A549 (cell line): ENCODE results near the gene FXR2. TPM values are rescaled to one million over a fixed set of nuclear protein-coding genes. Genes with fewer than 3 reads are reported as not detected.

Experiments used
- ATAC-seq, 2 experiments: fragments of 200-7000 bp in 1 of 2; fragments of >200 bp in 1 of 2; cut with Nextera tagmentation in 1 of 2; cut with Tn5 transposase in 1 of 2; 3 replicates each; pipeline versions ENCODE4 v1.8.0 to v1.9.1; 2018 to 2020; ENCODE audit warnings: mild to moderate bottlenecking in 1 of 2, moderate library complexity in 1 of 2
- CTCF ChIA-PET: fragments of 300-600 bp; sonication (Branson Sonifier 250); formaldehyde crosslinking; extraction: SDS; loops from one replicate; lab custom pipeline; 2021; ENCODE audit warnings: antibody characterized with exemption, inconsistent platforms; lab: Yijun Ruan, JAX
- POLR2A ChIA-PET: fragments of 350-600 bp; formaldehyde crosslinking; extraction: SDS; loops from one replicate; lab custom pipeline; 2021; ENCODE audit warnings: antibody characterized with exemption, inconsistent platforms; lab: Yijun Ruan, JAX
- DNase-seq, 2 experiments: peaks; one replicate each; pipeline versions ENCODE4 v3.0.0 to v3.0.0-alpha.2; 2011 to 2016; ENCODE audit warnings: low read depth in 1 of 2, low spot score in 1 of 2
- FAIRE-seq: peaks from 2 replicates; lab custom pipeline; 2011; peaks lifted over from hg19 to GRCh38; lab: Jason Lieb, UNC
- H3K27ac ChIP-seq, 2 experiments: fragments of >200 bp; sonication (Bioruptor Twin); formaldehyde crosslinking; 3 replicates each; pipeline ENCODE4 v1.5.1; 2016 to 2017
- H3K4me1 ChIP-seq: fragments of >200 bp; sonication (Bioruptor Twin); formaldehyde crosslinking; 3 replicates; pipeline ENCODE4 v1.6.1; 2016
- H3K4me2 ChIP-seq: fragments of >200 bp; sonication (Bioruptor Twin); formaldehyde crosslinking; 3 replicates; pipeline ENCODE4 v1.6.1; 2016
- H3K4me3 ChIP-seq: fragments of >200 bp; sonication (Bioruptor Twin); formaldehyde crosslinking; 3 replicates; pipeline ENCODE4 v1.5.1; 2016
- H3K9me3 ChIP-seq: fragments of >200 bp; sonication (Bioruptor Twin); formaldehyde crosslinking; 3 replicates; pipeline ENCODE4 v1.6.1; 2016
- CBX8 ChIP-seq: fragments of 200-600 bp; sonication (generic); IDR thresholded peaks from 2 replicates; pipeline ENCODE4 v1.6.1; 2016
- CEBPB ChIP-seq, 2 experiments: fragments of >200 bp in 1 of 2; sonication (Bioruptor Twin) in 1 of 2; formaldehyde crosslinking in 1 of 2; IDR thresholded peaks; 2 replicates each; pipeline ENCODE4 v1.6.1; 2012 to 2016
- CHD4 ChIP-seq: fragments of 200-600 bp; sonication (generic); IDR thresholded peaks from 2 replicates; pipeline ENCODE4 v1.6.1; 2016; ENCODE audit warnings: antibody characterized with exemption, mild to moderate bottlenecking, borderline replicate concordance
- EHMT2 ChIP-seq: fragments of 200-600 bp; sonication (generic); IDR thresholded peaks from 2 replicates; pipeline ENCODE4 v1.6.1; 2016; ENCODE audit warnings: antibody characterized with exemption, low read depth, mild to moderate bottlenecking, moderate library complexity
- FOSL2 ChIP-seq, 2 experiments: fragments of 450-650 bp in 1 of 2; fragments of >200 bp in 1 of 2; sonication (Bioruptor Twin) in 1 of 2; formaldehyde crosslinking; IDR thresholded peaks; 2 replicates each; pipeline versions ENCODE4 v1.5.0 to v1.6.1; 2016 to 2020; ENCODE audit warnings: mild to moderate bottlenecking in 1 of 2, moderate library complexity in 1 of 2
- HDAC2 ChIP-seq: fragments of 200-600 bp; sonication (generic); IDR thresholded peaks from 2 replicates; pipeline ENCODE4 v1.6.1; 2016
- HOXB13 ChIP-seq: fragments of 250-450 bp; sonication (Bioruptor Pico); IDR thresholded peaks from 2 replicates; pipeline ENCODE4 v1.5.0; 2020; ENCODE audit warnings: low read depth, mild to moderate bottlenecking, moderate library complexity
- HOXB5 ChIP-seq: fragments of 250-450 bp; sonication (Bioruptor Pico); IDR thresholded peaks from 2 replicates; pipeline ENCODE4 v1.5.0; 2020; ENCODE audit warnings: mild to moderate bottlenecking, moderate library complexity
- KDM5A ChIP-seq: fragments of 200-600 bp; sonication (generic); IDR thresholded peaks from 2 replicates; pipeline ENCODE4 v1.6.1; 2016; ENCODE audit warnings: antibody characterized with exemption, mild to moderate bottlenecking
- MAFK ChIP-seq: fragments of 450-650 bp; IDR thresholded peaks from 2 replicates; pipeline ENCODE4 v1.6.1; 2014; ENCODE audit not compliant: partially characterized antibody
- MAZ ChIP-seq: fragments of 150-350 bp; IDR thresholded peaks from 2 replicates; pipeline ENCODE4 v1.6.1; 2014; ENCODE audit warnings: antibody characterized with exemption, low read depth, low read length, borderline replicate concordance
- MYC ChIP-seq: IDR thresholded peaks from 2 replicates; pipeline ENCODE4 v1.6.1; 2012; ENCODE audit warnings: mild to moderate bottlenecking, inconsistent platforms, low read length, improper control_type of control experiment, borderline replicate concordance
- RAD21 ChIP-seq, 2 experiments: fragments of >200 bp in 1 of 2; sonication (Bioruptor Twin) in 1 of 2; formaldehyde crosslinking in 1 of 2; IDR thresholded peaks in 1 of 2; conservative IDR thresholded peaks in 1 of 2; 2 replicates in 1 of 2; 3 replicates in 1 of 2; pipeline ENCODE4 v1.6.1; 2012 to 2018; ENCODE audit warnings: inconsistent platforms in 1 of 2
- RARB ChIP-seq: fragments of 250-450 bp; sonication (Bioruptor Pico); IDR thresholded peaks from 2 replicates; pipeline ENCODE4 v1.8.0; 2021; ENCODE audit warnings: mild to moderate bottlenecking, moderate library complexity
- RFX5 ChIP-seq: fragments of 450-650 bp; IDR thresholded peaks from 2 replicates; pipeline ENCODE4 v1.7.1; 2014; ENCODE audit warnings: antibody characterized with exemption, mild to moderate bottlenecking, moderate library complexity
- RNF2 ChIP-seq: fragments of 200-600 bp; sonication (generic); IDR thresholded peaks from 2 replicates; pipeline ENCODE4 v1.6.1; 2016; ENCODE audit warnings: low read depth, mild to moderate bottlenecking, antibody characterized with exemption, moderate library complexity, borderline replicate concordance
- SMC3 ChIP-seq: fragments of >200 bp; sonication (Bioruptor Twin); formaldehyde crosslinking; IDR thresholded peaks from 3 replicates; pipeline ENCODE4 v1.6.1; 2018; ENCODE audit warnings: inconsistent platforms
- TFCP2L1 ChIP-seq: fragments of 250-450 bp; sonication (Bioruptor Pico); IDR thresholded peaks from 2 replicates; pipeline ENCODE4 v1.5.0; 2021; ENCODE audit warnings: mild to moderate bottlenecking
- TP53 ChIP-seq: fragments of 250-450 bp; sonication (Bioruptor Pico); IDR thresholded peaks from 2 replicates; pipeline ENCODE4 v1.5.0; 2021; ENCODE audit warnings: mild to moderate bottlenecking, moderate library complexity
- ZC3H11A ChIP-seq: fragments of 450-650 bp; IDR thresholded peaks from 2 replicates; pipeline ENCODE4 v1.6.1; 2014; ENCODE audit warnings: antibody characterized with exemption, mild to moderate bottlenecking
- ZFP36 ChIP-seq: fragments of 450-650 bp; IDR thresholded peaks from 2 replicates; pipeline ENCODE4 v1.6.1; 2014; ENCODE audit warnings: borderline replicate concordance; ENCODE audit not compliant: partially characterized antibody
- ZSCAN20 ChIP-seq: fragments of 250-450 bp; sonication (Bioruptor Pico); IDR thresholded peaks from 2 replicates; pipeline ENCODE4 v1.8.0; 2022; ENCODE audit warnings: mild to moderate bottlenecking, moderate library complexity
- WGBS: methylation state at CpG from one replicate; pipeline ENCODE4 v1.1.6; 2017; ENCODE audit errors: missing lambda C conversion rate; 5-methylcytosine and 5-hydroxymethylcytosine counted together
- polyA plus RNA-seq, 4 experiments: library from polyadenylated mRNA; depleted of rRNA in 3 of 4; stranded (reverse); fragments of >200 nt; fragmentation: RNase III in 1 of 4; extraction: RNeasy Plus Mini Kit Qiagen cat#74134 plus additional on column Dnase treatment in 1 of 4; gene quantifications; 2 replicates in 3 of 4; 3 replicates in 1 of 4; pipeline ENCODE4 v1.2.3, GENCODE V29; 2011 to 2017
- TF ChIP-seq, protein P1 (sequence below): fragments of 200-600 bp; sonication (generic); IDR thresholded peaks from 2 replicates; pipeline ENCODE4 v1.6.1; 2016; ENCODE audit warnings: antibody characterized with exemption, mild to moderate bottlenecking, moderate library complexity
- TF ChIP-seq, protein P2 (sequence below): fragments of 150-350 bp; IDR thresholded peaks from 2 replicates; pipeline ENCODE4 v1.6.1; 2014; ENCODE audit warnings: low read depth, mild to moderate bottlenecking, low read length
- TF ChIP-seq, protein P3 (sequence below): IDR thresholded peaks from 2 replicates; pipeline ENCODE4 v1.6.1; 2012
- TF ChIP-seq, protein P4 (sequence below): fragments of >200 bp; sonication (Bioruptor Twin); formaldehyde crosslinking; IDR thresholded peaks from 2 replicates; pipeline ENCODE4 v1.6.1; 2016

The FXR2 gene
- polyA plus RNA-seq, 2 of the 4 experiments (the other 2 are of a cell fraction): 40.7 to 45.2 TPM

DNA sequence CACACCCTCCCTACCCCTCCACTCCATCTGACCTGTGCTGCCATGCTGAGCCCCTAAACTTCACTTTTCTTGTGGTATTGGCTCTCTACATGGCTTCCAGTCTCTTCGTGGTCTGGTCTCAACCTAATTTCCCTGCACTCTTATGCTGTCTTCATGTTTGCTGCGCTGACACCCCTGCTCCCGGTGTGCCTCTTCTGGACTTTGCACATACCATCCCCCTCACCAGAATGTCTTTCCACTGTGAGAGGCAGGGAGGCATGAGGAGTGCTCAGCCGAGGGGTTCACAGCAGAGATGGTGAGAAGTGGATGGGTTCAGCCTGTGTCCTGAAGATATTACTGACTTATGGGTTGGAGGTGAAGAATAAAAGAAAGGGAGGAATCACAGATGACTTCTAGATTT, 63.3 kb downstream of the FXR2 start:
- ChIA-PET CTCF (interaction anchor here (11.3 to 16.8 kb wide), 2 partner anchors 8 to 36 kb away, joined by 190 to 232 read pairs; partner anchors contain the start of genes SENP3 and TNFSF13), POLR2A (interaction anchor here (0.6 kb wide), 1 partner anchor 32 kb away, joined by 3 read pairs; the partner anchor contains the start of gene MPDU1)
- no peak for TF ChIP-seq RNF2
- TF ChIP-seq ZC3H11A: no peak
- no peak for TF ChIP-seq CHD4
- TF ChIP-seq EHMT2: no peak
- TF ChIP-seq MAFK: no peak
- no peak for TF ChIP-seq MAZ
- TF ChIP-seq HDAC2: no peak
- TF ChIP-seq HOXB13 (CRISPR knock-in tag): no peak
- TF ChIP-seq, protein P1, sequence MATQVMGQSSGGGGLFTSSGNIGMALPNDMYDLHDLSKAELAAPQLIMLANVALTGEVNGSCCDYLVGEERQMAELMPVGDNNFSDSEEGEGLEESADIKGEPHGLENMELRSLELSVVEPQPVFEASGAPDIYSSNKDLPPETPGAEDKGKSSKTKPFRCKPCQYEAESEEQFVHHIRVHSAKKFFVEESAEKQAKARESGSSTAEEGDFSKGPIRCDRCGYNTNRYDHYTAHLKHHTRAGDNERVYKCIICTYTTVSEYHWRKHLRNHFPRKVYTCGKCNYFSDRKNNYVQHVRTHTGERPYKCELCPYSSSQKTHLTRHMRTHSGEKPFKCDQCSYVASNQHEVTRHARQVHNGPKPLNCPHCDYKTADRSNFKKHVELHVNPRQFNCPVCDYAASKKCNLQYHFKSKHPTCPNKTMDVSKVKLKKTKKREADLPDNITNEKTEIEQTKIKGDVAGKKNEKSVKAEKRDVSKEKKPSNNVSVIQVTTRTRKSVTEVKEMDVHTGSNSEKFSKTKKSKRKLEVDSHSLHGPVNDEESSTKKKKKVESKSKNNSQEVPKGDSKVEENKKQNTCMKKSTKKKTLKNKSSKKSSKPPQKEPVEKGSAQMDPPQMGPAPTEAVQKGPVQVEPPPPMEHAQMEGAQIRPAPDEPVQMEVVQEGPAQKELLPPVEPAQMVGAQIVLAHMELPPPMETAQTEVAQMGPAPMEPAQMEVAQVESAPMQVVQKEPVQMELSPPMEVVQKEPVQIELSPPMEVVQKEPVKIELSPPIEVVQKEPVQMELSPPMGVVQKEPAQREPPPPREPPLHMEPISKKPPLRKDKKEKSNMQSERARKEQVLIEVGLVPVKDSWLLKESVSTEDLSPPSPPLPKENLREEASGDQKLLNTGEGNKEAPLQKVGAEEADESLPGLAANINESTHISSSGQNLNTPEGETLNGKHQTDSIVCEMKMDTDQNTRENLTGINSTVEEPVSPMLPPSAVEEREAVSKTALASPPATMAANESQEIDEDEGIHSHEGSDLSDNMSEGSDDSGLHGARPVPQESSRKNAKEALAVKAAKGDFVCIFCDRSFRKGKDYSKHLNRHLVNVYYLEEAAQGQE: no peak
- TF ChIP-seq RAD21 (conservative IDR thresholded peaks at IDR 0.05 in 1 of 2, IDR thresholded peaks at IDR 0.05 in 1 of 2): no peak
- TF ChIP-seq MYC: no peak
- TF ChIP-seq KDM5A: no peak
- no peak for TF ChIP-seq TP53 (CRISPR knock-in tag)
- no peak for TF ChIP-seq TFCP2L1 (CRISPR knock-in tag)
- TF ChIP-seq, protein P2, sequence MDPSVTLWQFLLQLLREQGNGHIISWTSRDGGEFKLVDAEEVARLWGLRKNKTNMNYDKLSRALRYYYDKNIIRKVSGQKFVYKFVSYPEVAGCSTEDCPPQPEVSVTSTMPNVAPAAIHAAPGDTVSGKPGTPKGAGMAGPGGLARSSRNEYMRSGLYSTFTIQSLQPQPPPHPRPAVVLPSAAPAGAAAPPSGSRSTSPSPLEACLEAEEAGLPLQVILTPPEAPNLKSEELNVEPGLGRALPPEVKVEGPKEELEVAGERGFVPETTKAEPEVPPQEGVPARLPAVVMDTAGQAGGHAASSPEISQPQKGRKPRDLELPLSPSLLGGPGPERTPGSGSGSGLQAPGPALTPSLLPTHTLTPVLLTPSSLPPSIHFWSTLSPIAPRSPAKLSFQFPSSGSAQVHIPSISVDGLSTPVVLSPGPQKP: no peak
- no peak for TF ChIP-seq ZFP36
- TF ChIP-seq SMC3: no peak
- Histone ChIP-seq H3K4me2 (no peak overlapping the region), H3K9me3 (no peaks in the 10 kb centered on the region), H3K4me3 (no peak overlapping the region), H3K4me1 (peaks cover 17% of the 10 kb centered on the region), H3K27ac (no peak overlapping the region)
- 85% methylated on average over 4 of the region's 4 CpGs for WGBS
- no peak for FAIRE-seq
- ATAC-seq: no peak
- DNase-seq: no peak

DNA sequence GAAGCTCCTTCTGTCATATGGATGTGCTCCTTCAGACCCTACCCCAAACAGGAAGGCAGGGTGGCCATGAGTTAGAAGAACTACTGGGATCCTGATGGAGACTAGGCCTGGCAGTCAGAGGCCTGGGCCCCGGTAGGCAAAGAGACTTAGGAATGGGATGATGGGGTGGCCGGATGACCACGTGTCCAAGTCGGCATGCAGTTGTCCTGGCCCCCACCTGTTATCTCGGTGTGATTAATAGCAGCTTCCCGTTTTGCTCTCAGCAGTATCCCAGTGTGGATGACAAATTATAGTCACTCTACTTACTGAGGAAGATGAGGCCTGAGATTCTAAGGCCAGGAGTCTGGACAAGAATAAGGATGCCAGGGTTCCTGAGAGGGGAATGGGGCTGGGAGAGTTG, 64.4 kb downstream of the FXR2 start:
- Histone ChIP-seq H3K4me2 (no peak overlapping the region), H3K4me3 (no peak overlapping the region), H3K27ac (no peak overlapping the region), H3K9me3 (no peaks in the 10 kb centered on the region), H3K4me1 (peaks cover 17% of the 10 kb centered on the region)
- ATAC-seq (no peak), FAIRE-seq (no peak), DNase-seq (no peak)
- ChIA-PET POLR2A (interaction anchor here (1.4 kb wide), 1 partner anchor 66 kb away, joined by 3 read pairs; no protein-coding TSS in a partner anchor), CTCF (interaction anchor here (0.5 to 16.8 kb wide), 9 partner anchors 9 to 195 kb away, joined by 3 to 190 read pairs (median 3); partner anchors contain the start of genes SENP3, TMEM95 and TNFSF13)
- WGBS: 83% methylated on average over 6 of the region's 6 CpGs
- TF ChIP-seq HOXB5 (CRISPR knock-in tag) (no peak), CHD4 (no peak), RFX5 (no peak), RARB (no peak), MYC (no peak), HOXB13 (CRISPR knock-in tag) (no peak), FOSL2 (IDR thresholded peaks at IDR 0.05) (no peak), FOSL2 (CRISPR knock-in tag; IDR thresholded peaks at IDR 0.05) (no peak), ZSCAN20 (CRISPR knock-in tag) (no peak), KDM5A (no peak), CBX8 (no peak), CEBPB (IDR thresholded peaks at IDR 0.05) (no peak)
- TF ChIP-seq, protein P1: no peak
- TF ChIP-seq, protein P3, sequence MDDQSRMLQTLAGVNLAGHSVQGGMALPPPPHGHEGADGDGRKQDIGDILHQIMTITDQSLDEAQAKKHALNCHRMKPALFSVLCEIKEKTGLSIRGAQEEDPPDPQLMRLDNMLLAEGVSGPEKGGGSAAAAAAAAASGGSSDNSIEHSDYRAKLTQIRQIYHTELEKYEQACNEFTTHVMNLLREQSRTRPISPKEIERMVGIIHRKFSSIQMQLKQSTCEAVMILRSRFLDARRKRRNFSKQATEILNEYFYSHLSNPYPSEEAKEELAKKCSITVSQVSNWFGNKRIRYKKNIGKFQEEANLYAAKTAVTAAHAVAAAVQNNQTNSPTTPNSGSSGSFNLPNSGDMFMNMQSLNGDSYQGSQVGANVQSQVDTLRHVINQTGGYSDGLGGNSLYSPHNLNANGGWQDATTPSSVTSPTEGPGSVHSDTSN: no peak
- TF ChIP-seq, protein P4, sequence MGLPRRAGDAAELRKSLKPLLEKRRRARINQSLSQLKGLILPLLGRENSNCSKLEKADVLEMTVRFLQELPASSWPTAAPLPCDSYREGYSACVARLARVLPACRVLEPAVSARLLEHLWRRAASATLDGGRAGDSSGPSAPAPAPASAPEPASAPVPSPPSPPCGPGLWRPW: no peak
